HG03460 (cell line): ENCODE measurements around the gene ALCAM.

Experiments
- ATAC-seq: cut with Tn5 transposase; IDR thresholded peaks from one replicate; pipeline ENCODE4 v1.9.1; 2021; ENCODE audit not compliant: unreplicated experiment

Gene ALCAM

GRCh38 chr3:105424412-105425152, 57.9 kb downstream of the ALCAM start:
- ATAC-seq, result no peak

- ATAC-seq, result no peak
Measured at GRCh38 chr3:105425153-105425502, 58.4 kb downstream of the ALCAM start.

GRCh38 chr3:105427332-105427731, 60.6 kb downstream of the ALCAM start:
- ATAC-seq, result no peak

- no peak for ATAC-seq
Measured at GRCh38 chr3:105429034-105429762, 62.5 kb downstream of the ALCAM start.

GRCh38 chr3:105430455-105430854, 63.7 kb downstream of the ALCAM start:
- ATAC-seq, result no peak

GRCh38 chr3:105431200-105431599, 64.5 kb downstream of the ALCAM start:
- ATAC-seq, result no peak

GRCh38 chr3:105435277-105435676, 68.6 kb downstream of the ALCAM start:
- ATAC-seq, result no peak

GRCh38 chr3:105436687-105437086, 70.0 kb downstream of the ALCAM start:
- ATAC-seq, result no peak

GRCh38 chr3:105440113-105440512, 73.4 kb downstream of the ALCAM start:
- ATAC-seq, result no peak

- ATAC-seq, result no peak
Measured at GRCh38 chr3:105444725-105445124, 78.0 kb downstream of the ALCAM start.

- ATAC-seq, result no peak
Measured at GRCh38 chr3:105448338-105448982, 81.8 kb downstream of the ALCAM start.

GRCh38 chr3:105449414-105449813, 82.7 kb downstream of the ALCAM start:
- no peak for ATAC-seq

GRCh38 chr3:105456017-105456416, 89.3 kb downstream of the ALCAM start:
- no peak for ATAC-seq

- ATAC-seq, result no peak
Measured at GRCh38 chr3:105458518-105459215, 92.0 kb downstream of the ALCAM start.

- ATAC-seq, result no peak
Measured at GRCh38 chr3:105459566-105460290, 93.0 kb downstream of the ALCAM start.

- no peak for ATAC-seq
Measured at GRCh38 chr3:105463620-105464019, 96.9 kb downstream of the ALCAM start.

GRCh38 chr3:105465251-105465853, 98.6 kb downstream of the ALCAM start:
- ATAC-seq, result no peak

GRCh38 chr3:105466072-105466471, 99.4 kb downstream of the ALCAM start:
- ATAC-seq, result no peak

GRCh38 chr3:105466495-105467404, 100.0 kb downstream of the ALCAM start:
- ATAC-seq, result no peak
